Gastrocnemius medialis (tissue), 4 donors: Measurements from ENCODE around the gene ZSCAN10.

Experiments
- POLR2A ChIP-seq, 2 donors: fragments of 450-650 bp; IDR thresholded peaks; one replicate each; pipeline ENCODE4 v1.6.1; 2017; ENCODE audit warnings: antibody characterized with exemption in 2 of 2, mild to moderate bottlenecking in 2 of 2, moderate library complexity in 2 of 2
- TF ChIP-seq, protein P1 (sequence below), 5 experiments: fragments of 450-650 bp in 3 of 5; fragments of 200-600 bp in 2 of 5; sonication (generic) in 2 of 5; IDR thresholded peaks in 4 of 5; conservative IDR thresholded peaks in 1 of 5; 1 replicate in 4 of 5; 2 replicates in 1 of 5; pipeline ENCODE4 v1.5.1; 2016 to 2019; ENCODE audit warnings: antibody characterized with exemption in 5 of 5, mild to moderate bottlenecking in 3 of 5, moderate library complexity in 3 of 5

- no peak for TF ChIP-seq POLR2A (IDR thresholded peaks at IDR 0.05)
- TF ChIP-seq, protein P1, sequence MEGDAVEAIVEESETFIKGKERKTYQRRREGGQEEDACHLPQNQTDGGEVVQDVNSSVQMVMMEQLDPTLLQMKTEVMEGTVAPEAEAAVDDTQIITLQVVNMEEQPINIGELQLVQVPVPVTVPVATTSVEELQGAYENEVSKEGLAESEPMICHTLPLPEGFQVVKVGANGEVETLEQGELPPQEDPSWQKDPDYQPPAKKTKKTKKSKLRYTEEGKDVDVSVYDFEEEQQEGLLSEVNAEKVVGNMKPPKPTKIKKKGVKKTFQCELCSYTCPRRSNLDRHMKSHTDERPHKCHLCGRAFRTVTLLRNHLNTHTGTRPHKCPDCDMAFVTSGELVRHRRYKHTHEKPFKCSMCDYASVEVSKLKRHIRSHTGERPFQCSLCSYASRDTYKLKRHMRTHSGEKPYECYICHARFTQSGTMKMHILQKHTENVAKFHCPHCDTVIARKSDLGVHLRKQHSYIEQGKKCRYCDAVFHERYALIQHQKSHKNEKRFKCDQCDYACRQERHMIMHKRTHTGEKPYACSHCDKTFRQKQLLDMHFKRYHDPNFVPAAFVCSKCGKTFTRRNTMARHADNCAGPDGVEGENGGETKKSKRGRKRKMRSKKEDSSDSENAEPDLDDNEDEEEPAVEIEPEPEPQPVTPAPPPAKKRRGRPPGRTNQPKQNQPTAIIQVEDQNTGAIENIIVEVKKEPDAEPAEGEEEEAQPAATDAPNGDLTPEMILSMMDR (IDR thresholded peaks at IDR 0.05 in 4 of 5, conservative IDR thresholded peaks at IDR 0.05 in 1 of 5): no peak
Measured at GRCh38 chr16:3101841-3102470, 2.9 kb upstream of the ZSCAN10 start.
